SIG-M5 treated with dmso at 0.1 percent for 504 hours (cell line): Measurements from ENCODE around the gene GIMAP8.
A peak's percentile ranks its signal among the peaks of the same experiment; 100 is the strongest.

Experiments
- DNase-seq: peaks from one replicate; lab custom pipeline; 2025; ENCODE audit not compliant: unreplicated experiment; lab: John Stamatoyannopoulos, UW

Gene GIMAP8

DNA sequence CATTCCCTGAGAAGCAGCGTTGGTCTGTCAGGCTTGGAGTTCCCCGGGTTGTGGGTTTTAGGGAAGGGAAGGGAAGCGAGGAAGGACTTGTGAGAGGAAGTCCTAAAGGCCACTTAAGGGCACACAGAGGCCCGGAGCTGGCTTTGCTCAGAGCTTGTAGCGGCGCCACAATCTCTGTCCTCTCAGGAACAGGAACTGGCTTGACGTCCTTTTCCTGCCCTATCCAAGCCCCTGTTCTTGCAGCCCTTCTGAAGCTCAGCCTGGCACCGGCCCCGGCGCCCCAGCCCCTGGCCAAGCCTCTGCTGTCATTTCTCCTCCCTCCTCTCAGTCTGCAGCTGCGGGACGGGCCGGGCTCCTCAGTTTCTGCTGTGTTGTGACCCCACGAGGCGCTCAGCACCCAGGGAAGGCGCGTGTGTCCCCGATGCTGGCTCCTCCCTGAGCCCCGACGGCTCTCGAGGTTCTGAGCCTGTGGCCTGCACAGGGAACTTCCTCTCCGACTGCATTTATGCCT, at the start of gene GIMAP8:
GIMAP8 (plus strand) TSS at position 140 of the 511 bp plus-strand sequence. CDS start 16,069 bp downstream, outside the sequence.
- no peak for DNase-seq

DNA sequence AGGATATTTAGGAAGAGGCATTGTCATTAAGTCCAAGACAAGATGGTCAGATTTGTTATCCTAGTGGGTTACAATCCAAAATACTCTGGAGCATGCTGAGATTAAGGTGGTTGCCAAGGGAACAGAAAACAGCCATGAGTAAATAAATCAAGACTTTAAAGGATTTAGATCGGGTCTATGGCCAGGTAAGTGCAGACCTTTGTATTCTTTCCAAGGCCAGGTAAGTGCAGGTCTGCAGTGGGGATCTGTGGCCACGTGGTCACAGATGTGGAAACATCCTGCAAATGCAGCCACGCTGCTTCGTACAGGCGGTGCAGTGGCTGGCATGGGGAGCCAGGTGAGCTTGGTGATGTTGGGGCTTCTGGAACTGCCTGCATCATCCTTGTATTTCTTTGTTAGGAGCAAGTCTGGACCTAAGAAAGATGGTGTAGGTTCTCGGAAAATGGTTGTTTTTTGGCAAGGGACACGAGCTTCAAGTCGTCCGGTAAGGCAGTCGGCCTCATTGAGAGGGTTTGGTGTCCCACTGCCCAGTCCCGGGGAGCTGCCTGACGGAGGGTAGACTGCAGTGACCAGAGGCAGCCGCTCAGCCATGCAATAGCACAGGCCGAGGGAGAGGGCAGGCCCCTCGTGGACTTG, 49.5 kb upstream of the GIMAP8 start:
- no peak for DNase-seq

DNA sequence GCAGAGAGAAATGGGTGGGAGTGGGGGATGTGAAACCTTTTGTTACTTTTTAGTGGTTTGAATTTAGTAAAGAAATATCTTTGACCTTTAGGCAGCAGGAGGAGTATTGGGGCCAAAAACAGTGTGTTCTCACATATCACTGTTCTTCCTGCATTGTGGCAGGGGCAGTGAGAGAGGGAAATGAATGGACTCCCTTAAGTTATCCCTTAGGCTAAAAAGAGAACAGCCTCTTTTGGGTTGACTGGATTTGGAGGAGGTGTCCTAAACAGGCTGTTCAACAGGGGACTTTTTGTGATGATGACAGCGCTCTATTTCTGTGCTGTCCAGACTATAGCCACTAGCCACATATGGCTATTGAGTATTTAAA, 49.0 kb upstream of the GIMAP8 start:
- no peak for DNase-seq

DNA sequence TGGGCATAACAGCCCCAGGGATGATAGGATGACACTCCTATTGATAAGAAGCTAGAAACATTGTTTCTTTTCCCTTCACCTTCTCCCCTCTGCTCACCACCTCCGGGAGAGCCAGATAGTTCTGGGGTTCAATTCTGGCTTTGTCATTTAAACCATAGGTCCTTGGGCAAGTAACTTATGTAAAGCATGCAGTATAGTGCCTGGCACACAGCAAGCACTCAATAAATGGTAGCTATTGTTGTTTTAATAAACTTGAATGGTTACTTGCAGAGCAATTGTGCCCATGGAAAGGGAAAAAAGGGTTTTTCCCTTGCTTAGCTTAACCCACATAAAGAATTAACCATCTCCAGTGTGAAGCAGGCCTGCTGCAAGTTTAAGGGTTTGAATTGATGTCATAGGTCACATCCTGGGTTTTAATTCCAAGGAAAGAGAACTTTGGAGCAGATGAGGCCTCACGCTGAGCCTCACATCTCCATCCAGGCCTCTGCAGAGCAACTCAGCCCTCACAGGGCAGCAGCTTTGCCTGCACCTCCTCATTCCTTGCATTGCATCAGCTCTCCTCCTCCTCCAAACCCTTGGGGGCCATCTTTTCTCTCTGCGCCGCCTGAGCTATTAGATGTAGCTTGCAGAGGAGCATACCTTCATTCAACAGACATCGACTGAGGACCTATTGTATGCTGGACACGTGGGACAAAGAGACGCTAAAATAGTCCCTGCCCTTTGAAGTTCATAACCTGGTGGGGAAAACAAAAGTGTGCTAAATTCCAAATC, 48.4 kb upstream of the GIMAP8 start:
- no peak for DNase-seq

DNA sequence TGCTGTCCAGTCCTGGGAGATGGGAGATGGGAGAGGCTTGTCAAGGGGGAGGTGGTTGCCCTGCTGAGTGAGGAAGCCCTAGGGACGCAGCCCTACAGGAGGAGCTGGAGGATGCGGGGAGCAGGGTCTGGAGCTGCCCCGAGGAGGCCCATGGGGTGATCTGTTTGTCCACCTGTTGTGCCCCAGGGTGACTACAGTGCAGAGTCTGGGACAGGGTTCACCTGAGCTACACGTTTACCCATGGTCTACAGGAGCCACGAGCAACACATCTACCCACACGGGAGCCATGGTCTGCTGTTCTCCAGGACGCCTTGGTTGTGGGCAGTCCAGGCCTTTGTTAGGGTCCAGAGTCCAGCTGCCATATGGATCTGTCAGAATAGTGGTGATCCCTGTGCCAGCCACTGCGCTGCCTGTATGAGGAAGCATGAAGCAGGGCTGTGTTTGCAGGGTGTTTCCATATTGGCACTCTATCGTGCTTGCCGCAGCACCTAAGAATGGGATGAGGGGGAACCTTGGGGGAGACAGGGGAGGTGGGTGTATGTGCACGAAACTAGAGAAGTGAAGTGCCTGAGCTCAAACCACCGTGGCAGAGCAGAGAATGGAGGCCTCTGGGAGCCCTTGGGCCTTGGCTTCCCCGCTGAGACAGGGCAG, 47.6 kb upstream of the GIMAP8 start:
- no peak for DNase-seq

DNA sequence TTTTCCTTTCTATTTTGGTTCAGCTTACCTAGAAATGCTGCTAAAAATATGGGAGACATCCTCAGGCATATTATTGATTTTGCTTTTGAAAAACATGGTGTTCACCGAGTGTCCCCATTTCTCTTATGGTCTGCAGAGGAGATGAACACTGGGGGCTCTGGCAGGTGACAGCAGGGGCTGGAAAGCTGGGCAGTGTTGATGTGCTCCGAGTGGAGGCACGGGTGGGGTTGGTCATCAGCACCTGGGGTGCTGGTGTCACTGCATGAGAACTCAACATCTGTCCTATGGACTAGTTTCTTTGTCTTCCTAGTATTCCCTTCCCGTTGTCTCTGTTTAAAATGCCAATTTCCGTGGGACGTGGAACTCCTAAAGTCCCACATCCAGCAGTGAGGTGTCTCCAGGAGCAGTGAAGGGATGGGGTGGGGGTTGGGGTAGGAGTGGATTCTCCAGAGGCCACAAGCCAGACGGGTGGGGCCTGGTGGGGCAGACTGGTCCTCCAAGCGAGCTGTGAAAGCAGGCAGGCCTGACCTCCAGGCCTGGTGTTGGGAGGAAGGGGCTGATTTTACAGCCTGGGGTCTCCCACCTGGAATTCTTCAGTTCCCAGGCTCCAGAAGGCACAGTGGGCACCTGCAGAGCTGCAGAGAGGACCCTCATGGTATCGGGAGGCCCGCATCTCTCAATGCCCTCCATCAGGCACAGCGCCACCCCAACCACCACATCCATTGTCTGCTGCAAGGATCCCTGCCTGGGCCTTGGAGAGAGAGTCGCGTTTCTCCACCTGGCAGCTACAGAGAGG, 46.9 kb upstream of the GIMAP8 start:
- DNase-seq: no peak

DNA sequence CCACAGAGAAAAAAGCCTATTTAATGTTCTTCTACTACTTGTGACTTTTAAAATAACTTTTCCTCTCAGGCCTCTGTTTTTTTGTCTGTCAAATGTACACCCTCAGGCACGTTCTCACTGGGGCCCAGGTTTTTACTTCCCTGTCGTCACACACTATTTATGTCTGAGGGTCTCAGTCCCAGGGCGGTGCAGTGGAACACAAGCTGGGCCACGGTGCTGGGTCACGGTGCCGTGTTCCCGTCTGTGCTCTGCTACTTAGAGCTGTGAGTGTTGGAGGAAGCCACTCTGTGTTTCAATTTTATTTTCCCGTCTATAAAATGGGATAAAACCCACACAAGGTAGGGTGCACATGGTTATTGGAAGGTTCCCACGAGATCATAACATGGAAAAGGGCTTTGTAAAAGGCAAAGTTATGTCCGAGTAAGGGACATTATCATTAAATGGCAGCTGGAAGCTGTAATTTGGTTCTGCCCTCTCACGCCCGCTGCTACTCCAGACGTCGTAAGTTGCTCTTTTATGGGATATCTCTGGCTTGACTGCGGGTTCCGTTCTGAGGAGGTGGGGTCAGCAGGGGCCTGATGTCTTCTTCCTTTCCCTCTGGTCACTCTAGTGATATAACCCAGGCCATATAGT, 46.1 kb upstream of the GIMAP8 start:
- no peak for DNase-seq

DNA sequence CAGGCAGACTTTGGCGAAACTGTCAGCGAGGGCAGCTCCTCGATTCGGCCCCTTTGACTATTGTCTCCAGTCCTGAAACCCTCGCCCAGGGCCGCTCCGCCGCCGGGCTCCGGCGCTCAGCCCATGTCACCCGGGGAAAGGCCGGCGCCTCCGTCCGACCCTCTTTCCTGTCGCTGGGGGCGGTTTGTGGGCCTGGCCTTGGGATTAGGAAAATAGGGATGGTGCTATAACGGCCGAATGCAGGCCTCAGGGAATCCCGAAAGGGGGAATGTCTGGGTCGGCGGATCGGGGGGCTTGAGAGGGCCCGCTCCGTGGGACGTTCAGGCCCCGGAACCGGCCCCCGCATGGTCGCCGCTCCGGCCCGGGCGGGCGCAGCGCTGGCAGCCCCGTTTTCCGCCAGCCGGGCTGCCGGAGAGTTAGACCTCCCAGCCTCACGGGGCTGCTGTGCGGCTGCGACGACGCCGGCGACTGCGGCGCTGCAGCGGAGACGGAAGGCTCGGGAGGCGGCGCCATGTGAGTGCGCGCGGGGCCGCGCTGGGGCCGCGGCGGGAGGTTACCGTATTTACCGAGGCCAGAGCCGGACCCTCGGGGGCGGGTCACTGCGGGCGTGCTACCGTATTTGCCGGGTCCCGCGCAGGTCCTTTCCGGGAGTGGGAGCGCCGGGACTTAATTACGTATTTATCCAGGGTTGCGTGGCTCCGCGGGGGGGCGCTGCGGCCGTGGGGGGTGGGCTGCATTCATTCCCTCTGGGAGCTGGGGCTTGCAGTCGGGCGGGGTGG, 45.4 kb upstream of the GIMAP8 start:
- peak; percentile 63 for DNase-seq

DNA sequence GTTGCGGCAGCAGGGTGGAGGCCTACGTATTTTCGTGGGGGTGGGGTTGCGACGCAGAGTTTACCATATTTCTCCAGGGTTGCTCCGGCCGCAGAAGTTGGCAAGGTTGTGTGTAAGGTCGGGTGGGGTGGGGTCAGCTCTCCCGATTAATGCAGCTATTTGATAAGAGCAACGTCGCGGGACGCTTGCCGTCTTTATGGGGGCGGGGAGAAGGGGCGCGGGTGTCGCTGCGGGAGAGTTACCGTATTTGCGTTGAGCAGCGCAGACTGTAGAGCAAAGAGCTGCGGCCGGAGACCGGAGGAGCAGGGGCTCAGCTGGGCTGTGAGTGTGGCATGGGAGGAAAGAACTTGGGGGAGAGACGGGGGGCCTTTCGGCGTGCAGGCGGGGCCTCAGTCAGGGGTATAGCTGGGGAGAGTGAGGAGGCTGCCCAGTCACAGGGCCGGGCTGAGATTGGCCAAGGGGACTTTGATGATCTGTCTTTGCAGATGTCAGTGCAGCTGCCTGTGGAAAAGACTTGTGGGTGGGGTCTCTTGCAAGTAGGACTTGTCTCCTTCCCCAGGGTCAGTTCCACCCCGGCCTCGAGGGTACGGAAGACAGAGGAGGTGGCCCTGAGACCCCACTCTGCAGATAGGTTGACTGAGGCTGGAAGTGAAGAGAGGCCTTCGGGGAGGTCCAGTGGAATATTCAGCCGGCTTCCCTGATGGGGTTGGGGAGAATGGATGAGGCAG, 44.7 kb upstream of the GIMAP8 start:
- DNase-seq: no peak

DNA sequence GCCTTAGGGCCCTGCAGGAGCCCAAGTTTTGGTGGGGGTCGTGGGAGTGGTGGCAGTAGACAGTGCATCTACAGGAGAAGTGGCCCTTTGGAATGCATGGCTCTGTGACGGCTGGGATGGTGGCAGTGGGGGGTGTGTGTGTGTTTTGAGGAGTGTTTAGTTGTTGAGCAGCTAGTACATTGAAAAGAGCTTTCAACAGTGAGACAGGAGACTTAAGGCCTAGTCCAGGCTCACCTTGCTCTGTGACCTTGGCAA, 44.2 kb upstream of the GIMAP8 start:
- no peak for DNase-seq

DNA sequence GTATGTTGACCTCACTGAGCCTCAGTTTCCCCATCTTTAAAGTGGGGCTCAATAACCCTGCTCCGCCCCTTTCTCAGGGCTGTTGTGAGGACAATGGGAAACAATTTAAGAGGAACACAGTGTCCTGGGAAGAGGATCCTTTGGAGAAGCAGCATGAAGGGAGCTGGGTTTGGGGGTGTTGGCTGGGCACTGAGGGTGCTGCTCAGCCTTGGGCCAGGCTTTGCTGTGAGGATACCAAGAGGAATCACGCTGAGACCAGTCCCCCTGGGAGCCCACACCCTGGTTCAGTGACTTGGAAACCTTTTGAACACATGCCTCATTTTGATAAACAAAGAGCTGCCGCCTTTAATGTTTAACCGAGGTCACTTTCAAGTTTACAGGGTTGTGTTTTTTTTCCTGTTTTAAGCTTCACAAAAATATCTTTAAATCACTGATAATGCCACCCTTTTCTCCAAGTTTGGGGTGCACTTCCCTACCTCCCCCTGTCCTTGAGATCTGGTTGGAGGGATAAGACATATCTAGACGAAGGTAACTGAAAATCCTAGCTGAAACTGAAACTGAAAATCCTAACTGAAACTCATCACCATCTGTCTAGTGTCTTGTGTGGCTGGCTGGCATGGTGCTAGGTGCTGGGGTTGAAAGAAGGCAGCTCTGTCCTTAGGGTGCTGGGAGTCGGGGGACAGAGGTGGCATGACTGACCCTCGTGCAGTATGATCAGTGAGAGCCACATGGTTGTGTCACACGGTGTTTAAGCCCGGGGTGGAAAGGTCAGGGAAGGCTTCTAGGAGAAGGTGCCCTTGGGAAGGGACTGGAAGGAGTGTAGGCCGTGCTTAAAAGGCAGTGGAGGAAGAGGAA, 43.6 kb upstream of the GIMAP8 start:
- no peak for DNase-seq

DNA sequence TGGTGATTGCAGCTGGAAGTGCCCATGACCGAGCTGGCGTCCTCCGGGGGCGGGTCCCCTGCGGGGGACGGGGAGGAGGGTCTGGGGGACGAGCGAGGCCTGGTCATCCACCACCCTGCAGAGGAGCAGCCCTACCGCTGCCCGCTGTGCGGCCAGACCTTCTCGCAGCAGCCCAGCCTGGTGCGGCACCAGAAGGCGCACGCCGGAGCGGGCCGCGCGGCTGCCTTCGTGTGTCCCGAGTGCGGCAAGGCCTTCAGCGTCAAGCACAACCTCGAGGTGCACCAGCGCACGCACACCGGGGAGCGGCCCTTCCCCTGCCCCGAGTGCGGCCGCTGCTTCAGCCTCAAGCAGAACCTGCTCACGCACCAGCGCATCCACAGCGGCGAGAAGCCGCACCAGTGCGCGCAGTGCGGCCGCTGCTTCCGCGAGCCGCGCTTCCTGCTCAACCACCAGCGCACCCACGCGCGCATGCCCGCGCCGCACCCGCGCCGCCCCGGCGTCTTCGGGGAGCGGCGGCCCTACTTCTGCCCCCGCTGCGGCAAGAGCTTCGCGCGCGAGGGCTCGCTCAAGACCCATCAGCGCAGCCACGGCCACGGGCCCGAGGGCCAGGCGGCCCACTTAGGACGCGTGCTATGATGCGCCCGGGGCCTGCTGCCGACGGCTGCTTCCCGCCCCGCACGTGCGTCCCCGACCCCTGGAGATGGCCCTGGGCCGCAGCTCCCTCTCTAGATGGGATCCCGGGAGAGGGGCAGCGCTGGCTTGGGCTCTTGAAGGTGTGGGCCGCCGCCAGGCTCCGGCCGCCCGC, 42.6 kb upstream of the GIMAP8 start:
- no peak for DNase-seq

DNA sequence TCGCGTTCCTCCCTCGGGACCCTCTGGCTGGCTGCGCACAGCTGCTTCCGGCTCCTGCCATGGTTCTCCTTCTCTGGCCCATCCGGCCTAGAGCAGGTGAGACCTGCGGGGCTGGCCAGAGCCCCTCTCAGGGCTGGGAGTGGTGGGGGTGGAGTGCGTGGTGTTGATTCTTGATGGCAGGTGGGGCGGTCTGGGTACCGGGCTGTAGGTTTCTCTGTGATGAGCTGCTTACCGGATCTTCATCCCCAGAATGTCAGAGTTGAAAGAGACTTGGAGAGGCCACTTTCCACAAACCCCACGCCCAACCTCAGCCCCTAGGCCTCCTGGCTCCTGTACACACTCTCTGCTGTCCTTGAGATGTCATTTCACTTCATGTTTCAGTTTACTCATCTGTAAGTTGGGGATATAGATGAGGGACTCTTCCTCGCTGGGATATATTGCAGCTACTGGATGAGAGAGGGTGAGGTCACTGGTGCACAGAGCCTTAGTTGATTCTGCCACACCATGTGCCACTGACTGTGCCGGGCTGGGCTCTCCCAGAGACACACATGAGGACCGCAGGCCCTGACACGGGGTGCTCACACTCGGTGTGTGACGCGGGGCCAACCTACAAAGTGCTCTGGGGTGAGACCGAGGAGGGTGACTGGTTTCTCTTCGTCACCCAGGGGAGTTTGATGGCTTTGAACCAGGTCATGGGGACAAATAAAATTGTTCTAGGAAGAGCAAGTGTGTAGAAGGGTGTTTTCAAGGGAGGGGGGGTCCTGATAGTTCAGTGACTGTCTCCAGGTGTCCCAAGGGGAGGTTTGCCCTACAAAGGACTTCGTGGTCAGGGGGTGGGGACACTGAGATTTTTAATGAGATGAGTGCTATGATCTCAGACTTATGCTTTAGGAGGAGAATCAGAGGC, 41.8 kb upstream of the GIMAP8 start:
- no peak for DNase-seq

DNA sequence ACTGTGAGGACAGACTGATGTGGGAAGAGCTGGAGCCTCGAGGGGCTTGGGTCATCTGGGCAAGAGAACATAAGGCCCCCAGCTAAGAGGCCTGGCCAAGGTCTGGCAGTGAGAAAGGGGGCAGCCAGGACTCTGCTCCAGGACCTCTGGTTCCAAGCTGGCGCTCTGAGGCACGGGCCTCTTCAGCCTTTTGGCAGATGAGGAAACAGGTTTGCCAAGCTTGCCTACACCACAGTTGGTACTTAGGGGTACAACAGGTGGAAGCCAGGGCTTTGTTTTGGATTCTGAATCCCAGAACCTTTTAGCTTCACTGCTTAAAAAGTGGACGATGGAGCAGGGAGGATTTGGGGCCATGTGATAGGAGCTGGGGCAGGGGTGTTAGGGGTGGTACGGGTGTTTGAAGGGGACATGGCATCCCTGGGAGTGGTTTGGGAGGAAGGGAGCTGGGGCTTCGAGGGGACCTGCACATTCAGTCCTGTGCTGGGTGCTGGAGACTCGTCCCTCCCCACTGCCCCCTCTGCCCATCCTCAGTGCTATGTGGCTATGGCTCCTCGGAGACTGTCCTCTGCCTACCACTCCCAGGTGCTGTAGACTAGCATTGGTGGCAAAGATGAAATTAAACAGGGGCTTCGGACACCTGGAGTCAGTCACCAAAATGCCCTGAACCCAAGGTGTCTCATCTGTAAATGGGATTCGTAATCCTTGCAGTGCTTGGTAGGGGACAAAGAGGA, 41.0 kb upstream of the GIMAP8 start:
- no peak for DNase-seq

DNA sequence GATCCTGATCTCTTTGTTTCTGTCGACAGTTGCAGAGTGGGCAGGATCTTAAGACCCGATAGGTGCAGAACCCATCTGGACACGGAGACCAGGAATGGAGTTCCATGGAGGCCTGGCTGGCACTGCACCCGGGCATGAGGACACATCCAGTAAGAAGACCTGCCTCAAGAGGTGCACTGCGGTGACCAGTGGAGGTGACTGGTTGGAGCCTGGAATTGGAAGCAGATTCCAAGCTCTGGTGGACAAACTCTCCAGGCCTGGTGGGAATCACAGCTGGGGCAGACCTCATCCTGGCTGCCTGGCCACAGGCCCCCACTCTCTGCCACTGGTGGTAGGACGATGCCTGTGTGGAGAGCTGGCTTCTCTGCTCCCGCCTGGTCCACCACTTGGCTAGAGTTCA, 40.3 kb upstream of the GIMAP8 start:
- DNase-seq: no peak

DNA sequence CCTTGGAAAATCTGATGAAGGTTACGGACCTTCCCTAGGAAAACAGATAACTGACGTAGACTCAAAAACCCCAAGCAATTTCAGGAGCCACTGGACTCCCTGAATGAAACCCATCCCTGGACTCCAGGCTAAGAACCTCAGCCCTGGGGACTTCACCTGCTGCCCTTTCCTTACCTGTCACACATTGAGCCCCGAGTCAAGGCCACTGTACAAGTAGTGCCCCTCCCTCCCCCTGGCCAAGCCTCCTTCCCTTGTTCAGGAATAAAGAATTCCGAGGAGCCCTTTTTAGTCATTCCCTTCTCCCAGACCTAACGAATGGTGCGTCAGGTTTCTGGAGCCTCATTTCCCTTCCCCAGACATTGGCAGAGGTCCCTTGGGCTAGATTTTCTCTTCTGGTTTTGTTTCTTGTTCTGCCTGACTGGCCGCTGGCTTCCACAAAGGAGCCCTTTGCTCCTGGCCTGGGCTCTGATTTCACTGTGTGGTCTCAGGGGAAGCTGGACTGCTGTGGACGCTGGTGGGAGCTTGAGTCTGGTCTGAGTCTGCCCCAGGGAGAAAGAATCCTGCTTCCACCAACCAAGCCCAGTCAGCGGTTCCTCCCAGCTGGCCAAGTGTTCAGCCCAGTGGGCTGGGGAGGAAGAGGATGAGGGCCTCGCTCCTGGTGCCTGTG, 39.6 kb upstream of the GIMAP8 start:
- DNase-seq: no peak
